OCI-LY3 (cell line): ENCODE data around the gene RFTN1.

Source experiments
- CTCF ChIP-seq: fragments of 200-600, 300-600 bp; sonication (generic); IDR thresholded peaks from 2 replicates; pipeline ENCODE4 v1.5.1; 2014; ENCODE audit warnings: antibody characterized with exemption, low read length, low read depth
- EZH2phosphoT487 ChIP-seq: fragments of 200-600 bp; shearing (Covaris generic); IDR thresholded peaks from 2 replicates; pipeline ENCODE4 v1.6.1; 2018; ENCODE audit warnings: antibody characterized with exemption, mixed run types, low read depth

GRCh38 chr3:16486201-16486600 lies 27.3 kb downstream of the RFTN1 start:
- TF ChIP-seq CTCF (no peak), EZH2phosphoT487 (no peak)
